Tongue (tissue), 3 donors: Measurements from ENCODE around the gene IFNG-AS1. TPM values are rescaled to one million over a fixed set of nuclear protein-coding genes. Genes with fewer than 3 reads are reported as not detected.

Experiments
- DNase-seq: peaks from one replicate; pipeline ENCODE4 v3.0.0-alpha.2; 2015
- small RNA-seq: library from RNA; depleted of rRNA; stranded (forward); fragments of <200 nt; gene quantifications from one replicate; pipeline ENCODE3, GENCODE V24; 2014; ENCODE audit warnings: low replicate concordance
- total RNA-seq: library from RNA; depleted of rRNA; stranded (reverse); fragments of >200 nt; gene quantifications from one replicate; pipeline ENCODE4 v1.2.3, GENCODE V29; 2014

IFNG-AS1 gene
- total RNA-seq, 1 donor from 2014 or later, result 3.3 TPM

- peak; percentile 46 for DNase-seq
Observed at GRCh38 chr12:68037616-68038255, 48.5 kb downstream of the IFNG-AS1 start.

- DNase-seq, result no peak
Observed at GRCh38 chr12:68038650-68039049, 49.4 kb downstream of the IFNG-AS1 start.

- peak; percentile 87 for DNase-seq
Observed at GRCh38 chr12:68040450-68041075, 51.3 kb downstream of the IFNG-AS1 start.

- no peak for DNase-seq
Observed at GRCh38 chr12:68042212-68042699, 53.0 kb downstream of the IFNG-AS1 start.

DNA sequence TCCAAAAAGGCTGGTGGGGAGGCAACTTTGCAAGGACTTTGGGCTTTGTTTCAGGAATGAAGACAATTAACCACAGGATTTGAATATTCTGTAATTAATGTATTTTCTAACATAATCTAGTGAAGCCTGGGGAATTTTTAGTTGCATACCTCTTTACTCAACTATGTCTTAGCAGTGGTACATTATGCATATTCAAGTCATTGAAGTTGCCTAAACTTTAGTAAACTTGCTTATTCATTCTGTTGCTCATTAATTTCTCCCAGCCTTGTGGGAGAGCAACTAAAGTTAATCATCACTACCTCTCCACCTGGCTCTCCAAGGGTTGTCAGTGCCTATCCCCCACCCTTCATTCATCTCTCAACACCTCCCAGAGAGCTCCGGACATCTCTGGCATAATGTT is 54.2 kb downstream of the IFNG-AS1 start:
- no peak for DNase-seq

- no peak for DNase-seq
Observed at GRCh38 chr12:68048648-68049297, 59.5 kb downstream of the IFNG-AS1 start.

DNA sequence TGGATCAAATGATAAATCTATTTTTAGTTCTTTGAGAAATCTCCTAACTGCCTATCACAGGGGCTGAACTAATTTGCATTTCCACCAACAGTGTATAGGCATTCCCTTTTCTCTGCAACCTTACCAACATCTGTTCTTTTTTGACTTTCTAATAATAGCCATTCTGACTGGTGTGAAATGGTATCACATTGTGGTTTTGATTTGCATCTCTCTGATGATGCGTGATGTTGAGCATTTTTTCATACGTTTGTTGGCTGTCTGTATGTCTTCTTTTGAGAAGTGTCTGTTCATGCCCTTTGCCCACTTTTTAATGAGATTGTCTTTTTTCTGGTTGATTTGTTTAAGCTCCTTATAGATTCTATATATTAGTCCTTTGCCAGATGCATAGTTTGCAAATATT is 67.1 kb downstream of the IFNG-AS1 start:
- DNase-seq, result no peak

DNA sequence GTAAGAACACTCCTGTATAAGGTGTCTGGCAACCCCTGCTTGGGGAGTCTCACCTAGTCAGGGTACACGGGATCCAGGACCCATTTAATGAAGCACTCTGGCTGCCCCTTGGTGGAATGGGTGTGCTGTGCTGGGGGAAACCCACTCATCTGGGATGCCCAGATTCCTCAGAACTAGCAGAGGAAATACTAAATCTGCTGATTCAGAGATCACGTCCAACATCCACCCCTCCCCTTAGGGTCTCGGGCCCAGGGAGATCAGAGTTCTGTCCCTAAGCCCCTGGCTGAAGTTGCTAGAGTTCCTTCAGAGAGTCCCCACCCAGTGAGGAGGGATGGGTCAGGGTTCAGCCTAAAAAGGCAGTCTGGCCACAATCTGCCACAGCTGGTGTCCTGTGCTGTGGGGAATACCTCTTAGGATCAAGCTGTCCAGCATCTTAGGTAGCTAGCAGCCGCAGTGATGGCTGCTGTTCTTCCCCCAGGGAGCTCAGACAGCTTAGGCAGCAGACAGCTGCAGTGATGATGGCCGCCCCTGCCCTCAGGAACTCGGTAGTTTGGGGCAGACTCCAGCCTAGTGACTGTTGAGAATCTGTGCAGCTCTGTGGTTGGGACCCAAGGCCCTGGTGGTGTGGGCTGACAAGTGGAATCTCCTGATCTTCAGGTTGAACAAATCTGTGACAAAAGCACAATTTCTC is 74.8 kb downstream of the IFNG-AS1 start:
- no peak for DNase-seq

DNA sequence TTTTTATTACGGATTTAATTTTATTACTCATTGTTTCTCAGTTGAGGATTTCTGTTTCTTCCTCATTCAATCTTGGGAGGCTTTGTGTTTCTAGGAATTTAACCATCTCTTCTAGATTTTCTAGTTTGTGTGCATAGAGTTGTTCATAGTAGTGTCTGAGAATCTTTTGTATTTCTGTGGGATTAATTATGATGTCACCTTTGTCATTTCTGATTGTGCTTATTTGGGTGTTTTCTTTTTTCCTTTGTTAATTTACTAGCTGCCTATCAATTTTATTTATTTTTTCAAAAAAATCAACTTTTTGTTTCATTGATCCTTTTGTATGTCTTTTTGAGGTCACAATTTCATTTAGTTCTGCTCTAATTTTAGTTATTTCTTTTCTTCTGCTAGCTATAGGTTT is 75.9 kb downstream of the IFNG-AS1 start:
- no peak for DNase-seq

DNA sequence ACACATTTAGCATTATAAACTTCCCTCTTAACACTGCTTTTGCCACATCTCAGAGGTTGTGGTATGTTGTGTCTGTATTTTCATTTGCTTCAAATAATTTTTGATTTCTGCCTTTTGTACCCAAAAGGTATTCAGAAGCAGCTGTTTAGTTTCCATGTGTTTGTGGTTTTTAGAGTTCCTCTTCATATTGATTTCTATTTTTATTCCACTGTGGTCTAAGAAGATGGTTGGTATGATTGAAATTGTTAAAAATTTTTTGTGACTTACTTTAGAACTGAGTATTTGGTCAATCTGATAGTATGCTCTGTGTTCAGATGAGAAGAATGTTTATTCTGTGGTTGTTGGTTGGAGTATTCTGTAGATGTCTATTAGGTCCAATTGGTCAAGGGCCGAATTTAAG is 76.4 kb downstream of the IFNG-AS1 start:
- no peak for DNase-seq

GRCh38 chr12:68067762-68068376 is 78.6 kb downstream of the IFNG-AS1 start:
- no peak for DNase-seq

GRCh38 chr12:68069275-68069674 is 80.0 kb downstream of the IFNG-AS1 start:
- no peak for DNase-seq

Small RNA genes within 50 kb of the gene (small RNA-seq; reads per million reads assigned to genes)
- gene AC005294.1 (not detected), gene RPL39P28 (not detected)

Other genes starting within 250 kb of the IFNG-AS1 start
- gene IFNG, start 170.3 kb downstream of the IFNG-AS1 start, total RNA-seq, result 0.51 TPM
- not detected for gene IL26, start 236.4 kb downstream of the IFNG-AS1 start, total RNA-seq